Measurements from ENCODE around the gene PHLDA2.
A peak's percentile ranks its signal among the peaks of the same experiment; 100 is the strongest.

The PHLDA2 gene
- total RNA-seq, result 0 to 1.8 (median 0.94) reads per million in 4 experiments

- DNase-seq, result peak; percentile 36
Observed at GRCh38 chr11:2928605-2929530, at the start of gene PHLDA2. TSS of gene PHLDA2 (minus strand) at chr11:2929420. CDS start at chr11:2929364, 56 bp downstream.

GRCh38 chr11:2977113-2977512, 47.9 kb upstream of the PHLDA2 start:
- DNase-seq, result no peak

GRCh38 chr11:2976294-2977063, 47.3 kb upstream of the PHLDA2 start:
- DNase-seq, result no peak

- peak; percentile 35 for DNase-seq
Observed at GRCh38 chr11:2975594-2975993, 46.4 kb upstream of the PHLDA2 start.

GRCh38 chr11:2974272-2974671, 45.1 kb upstream of the PHLDA2 start:
- DNase-seq, result no peak

GRCh38 chr11:2968341-2968900, 39.2 kb upstream of the PHLDA2 start:
- DNase-seq, result no peak

GRCh38 chr11:2964782-2965181, 35.6 kb upstream of the PHLDA2 start:
- no peak for DNase-seq

- DNase-seq, result no peak
Observed at GRCh38 chr11:2963761-2964160, 34.5 kb upstream of the PHLDA2 start.

GRCh38 chr11:2963112-2963754, 34.0 kb upstream of the PHLDA2 start:
- DNase-seq, result no peak

- DNase-seq, result no peak
Observed at GRCh38 chr11:2961080-2961479, 31.9 kb upstream of the PHLDA2 start.

- no peak for DNase-seq
Observed at GRCh38 chr11:2960139-2960538, 30.9 kb upstream of the PHLDA2 start.

GRCh38 chr11:2958251-2958650, 29.0 kb upstream of the PHLDA2 start:
- DNase-seq, result no peak

GRCh38 chr11:2955906-2956476, 26.8 kb upstream of the PHLDA2 start:
- DNase-seq, result no peak

GRCh38 chr11:2954263-2954662, 25.0 kb upstream of the PHLDA2 start:
- DNase-seq, result no peak

GRCh38 chr11:2952290-2952689, 23.1 kb upstream of the PHLDA2 start:
- no peak for DNase-seq

GRCh38 chr11:2951231-2952110, 22.3 kb upstream of the PHLDA2 start:
- no peak for DNase-seq

- no peak for DNase-seq
Observed at GRCh38 chr11:2950825-2951224, 21.6 kb upstream of the PHLDA2 start.

- no peak for DNase-seq
Observed at GRCh38 chr11:2949920-2950319, 20.7 kb upstream of the PHLDA2 start.

GRCh38 chr11:2947744-2948143, 18.5 kb upstream of the PHLDA2 start:
- no peak for DNase-seq

GRCh38 chr11:2945757-2946287, 16.6 kb upstream of the PHLDA2 start:
- DNase-seq, result no peak
